DOHH2 (cell line): ENCODE measurements around the gene CACTIN.

Experiments used
- H3F3A ChIP-seq: fragments of 200-600 bp; sonication (generic), shearing (Covaris generic); 2 replicates; pipeline ENCODE4 v1.6.0; 2016; ENCODE audit warnings: antibody characterized with exemption, mild to moderate bottlenecking; ENCODE audit not compliant: control insufficient read depth, insufficient read depth
- H3K27ac ChIP-seq: fragments of 200-600 bp; sonication (generic); 2 replicates; pipeline ENCODE4 v1.5.1; 2014; ENCODE audit warnings: low read depth, mild to moderate bottlenecking, low read length, moderate library complexity
- H3K27me3 ChIP-seq: fragments of 200-600 bp; sonication (generic); 2 replicates; pipeline ENCODE4 v1.6.1; 2014; ENCODE audit warnings: mild to moderate bottlenecking, low read length, mixed read lengths; ENCODE audit not compliant: control insufficient read depth
- H3K36me3 ChIP-seq: fragments of 200-600 bp; sonication (generic); 2 replicates; pipeline ENCODE4 v1.6.1; 2014; ENCODE audit warnings: mild to moderate bottlenecking, low read length, moderate library complexity, mixed read lengths; ENCODE audit not compliant: control insufficient read depth
- H3K4me1 ChIP-seq: fragments of 200-600 bp; sonication (generic); 2 replicates; pipeline ENCODE4 v1.6.1; 2014; ENCODE audit warnings: mild to moderate bottlenecking, low read length, mixed read lengths; ENCODE audit not compliant: control insufficient read depth
- H3K4me2 ChIP-seq: fragments of 200-600 bp; sonication (generic); 2 replicates; pipeline ENCODE4 v1.6.0; 2014; ENCODE audit warnings: mild to moderate bottlenecking, low read length, moderate library complexity
- H3K4me3 ChIP-seq: fragments of 200-600 bp; sonication (generic); 2 replicates; pipeline ENCODE4 v1.5.1; 2014; ENCODE audit warnings: mild to moderate bottlenecking, low read length, mixed read lengths
- H3K79me2 ChIP-seq: fragments of 200-600 bp; sonication (generic); 2 replicates; pipeline ENCODE4 v1.6.1; 2014; ENCODE audit warnings: mild to moderate bottlenecking, low read length, mixed read lengths; ENCODE audit not compliant: control insufficient read depth
- H3K9me2 ChIP-seq: fragments of 200-600 bp; sonication (generic); replicated peaks from 2 replicates; pipeline ENCODE4 v1.6.1; 2014; ENCODE audit warnings: mild to moderate bottlenecking, low read length, mixed read lengths; ENCODE audit not compliant: control insufficient read depth
- H3K9me3 ChIP-seq: fragments of 200-600 bp; sonication (generic); 2 replicates; pipeline ENCODE4 v1.6.1; 2014; ENCODE audit warnings: antibody characterized with exemption, low read length, mixed read lengths; ENCODE audit not compliant: control insufficient read depth, insufficient read depth
- H4K20me1 ChIP-seq: fragments of 200-600 bp; sonication (generic); 2 replicates; pipeline ENCODE4 v1.6.0; 2014; ENCODE audit warnings: low read depth, mild to moderate bottlenecking, antibody characterized with exemption, low read length, moderate library complexity; ENCODE audit not compliant: control insufficient read depth, insufficient read depth
- EZH2phosphoT487 ChIP-seq: fragments of 200-600 bp; sonication (generic); IDR thresholded peaks from 2 replicates; pipeline ENCODE4 v1.6.1; 2017; ENCODE audit warnings: borderline replicate concordance, mild to moderate bottlenecking, antibody characterized with exemption, low read length, moderate library complexity, mixed read lengths
- TF ChIP-seq, protein P1 (sequence below): fragments of 200-600 bp; sonication (generic); IDR thresholded peaks from one replicate; pipeline ENCODE4 v1.5.1; 2014; ENCODE audit warnings: antibody characterized with exemption, mild to moderate bottlenecking, low read depth, low read length; ENCODE audit not compliant: poor library complexity, severe bottlenecking

CACTIN gene

DNA sequence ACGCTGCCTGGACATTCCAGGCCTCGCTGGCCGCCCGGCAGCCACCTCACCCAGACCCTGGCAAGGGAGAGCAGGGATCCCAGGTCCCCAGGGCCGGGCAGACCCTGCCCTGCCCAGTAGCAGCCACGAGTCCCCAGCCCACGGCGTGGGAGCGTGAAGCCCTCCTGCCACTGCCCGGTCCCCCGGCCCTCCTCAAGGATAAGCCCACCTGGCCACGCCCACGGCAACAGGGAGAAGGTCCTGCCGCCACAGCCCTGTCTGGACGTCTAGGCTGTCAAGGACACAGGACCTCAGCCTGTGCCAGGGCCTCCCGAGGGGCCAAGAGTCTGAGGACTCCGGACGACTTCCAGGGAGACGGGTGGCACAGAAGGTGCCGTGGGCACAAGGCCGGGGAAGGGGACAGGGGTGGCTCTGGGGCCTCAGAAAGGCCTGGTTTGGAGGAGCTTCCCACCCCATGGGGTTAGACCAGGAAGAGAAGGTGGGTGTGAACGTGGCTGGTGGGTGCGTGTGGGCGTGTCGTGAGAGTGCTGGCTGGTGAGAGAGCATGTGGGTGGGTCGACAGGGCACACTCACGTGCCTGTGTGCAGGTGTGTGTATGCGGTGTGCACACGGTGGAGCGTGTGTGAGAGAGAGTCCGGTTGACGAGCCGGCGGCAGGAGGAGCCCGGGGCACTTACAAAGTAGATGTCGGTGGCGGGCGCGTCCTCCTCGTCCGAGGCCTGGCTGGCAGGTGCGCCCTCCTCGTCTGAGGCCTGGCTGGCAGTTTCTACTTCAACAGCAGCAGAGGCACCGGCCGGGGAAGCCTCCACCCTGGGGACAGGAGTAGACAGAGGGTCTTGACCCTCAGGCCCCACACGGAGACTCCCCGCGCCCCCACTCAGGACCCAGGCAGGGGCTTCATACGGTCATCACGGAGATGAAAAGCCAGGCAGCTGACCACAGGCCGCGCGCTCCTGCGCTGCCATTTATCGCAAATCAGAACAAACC is 11.9 kb upstream of the CACTIN start:
- H3K4me3 ChIP-seq = no peak overlapping the region
- H3F3A ChIP-seq = no peaks in the 10 kb centered on the region
- no peak overlapping the region for H3K27ac ChIP-seq
- no peak for TF ChIP-seq EZH2phosphoT487
- TF ChIP-seq, protein P1, sequence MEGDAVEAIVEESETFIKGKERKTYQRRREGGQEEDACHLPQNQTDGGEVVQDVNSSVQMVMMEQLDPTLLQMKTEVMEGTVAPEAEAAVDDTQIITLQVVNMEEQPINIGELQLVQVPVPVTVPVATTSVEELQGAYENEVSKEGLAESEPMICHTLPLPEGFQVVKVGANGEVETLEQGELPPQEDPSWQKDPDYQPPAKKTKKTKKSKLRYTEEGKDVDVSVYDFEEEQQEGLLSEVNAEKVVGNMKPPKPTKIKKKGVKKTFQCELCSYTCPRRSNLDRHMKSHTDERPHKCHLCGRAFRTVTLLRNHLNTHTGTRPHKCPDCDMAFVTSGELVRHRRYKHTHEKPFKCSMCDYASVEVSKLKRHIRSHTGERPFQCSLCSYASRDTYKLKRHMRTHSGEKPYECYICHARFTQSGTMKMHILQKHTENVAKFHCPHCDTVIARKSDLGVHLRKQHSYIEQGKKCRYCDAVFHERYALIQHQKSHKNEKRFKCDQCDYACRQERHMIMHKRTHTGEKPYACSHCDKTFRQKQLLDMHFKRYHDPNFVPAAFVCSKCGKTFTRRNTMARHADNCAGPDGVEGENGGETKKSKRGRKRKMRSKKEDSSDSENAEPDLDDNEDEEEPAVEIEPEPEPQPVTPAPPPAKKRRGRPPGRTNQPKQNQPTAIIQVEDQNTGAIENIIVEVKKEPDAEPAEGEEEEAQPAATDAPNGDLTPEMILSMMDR = no peak
- no peak overlapping the region for H3K4me2 ChIP-seq
- no peaks in the 10 kb centered on the region for H3K9me2 ChIP-seq
- H3K4me1 ChIP-seq = no peaks in the 10 kb centered on the region
- H4K20me1 ChIP-seq = no peaks in the 10 kb centered on the region
- no peaks in the 10 kb centered on the region for H3K79me2 ChIP-seq
- no peaks in the 10 kb centered on the region for H3K9me3 ChIP-seq
- H3K36me3 ChIP-seq = no peaks in the 10 kb centered on the region
- no peaks in the 10 kb centered on the region for H3K27me3 ChIP-seq

DNA sequence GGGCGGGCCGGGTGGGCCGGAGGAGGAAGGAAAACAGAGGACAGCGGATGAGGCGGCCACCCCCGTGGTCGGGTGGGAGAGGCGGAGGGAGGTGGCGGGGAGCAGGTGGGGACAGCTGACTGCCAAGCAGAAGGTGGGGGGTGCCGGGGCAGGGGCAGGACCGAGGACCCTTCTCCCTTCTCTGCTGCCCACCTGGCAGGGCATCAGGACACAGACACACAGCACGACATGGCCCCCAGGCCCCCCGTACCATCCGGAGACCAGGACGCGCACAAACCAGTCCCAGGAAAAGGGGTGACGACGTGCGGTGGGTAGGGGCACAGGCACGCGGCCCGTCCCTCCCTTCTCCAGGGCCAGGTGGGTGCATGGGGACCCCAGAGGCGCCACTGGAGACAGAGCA is 11.0 kb upstream of the CACTIN start:
- Histone ChIP-seq H3K4me2 (no peak overlapping the region), H3F3A (no peaks in the 10 kb centered on the region), H3K27ac (no peak overlapping the region), H3K27me3 (no peaks in the 10 kb centered on the region), H3K4me1 (no peaks in the 10 kb centered on the region), H3K4me3 (no peak overlapping the region), H4K20me1 (no peaks in the 10 kb centered on the region), H3K9me2 (no peaks in the 10 kb centered on the region), H3K36me3 (no peaks in the 10 kb centered on the region), H3K9me3 (no peaks in the 10 kb centered on the region), H3K79me2 (no peaks in the 10 kb centered on the region)
- TF ChIP-seq EZH2phosphoT487 = no peak
- TF ChIP-seq, protein P1 = no peak

DNA sequence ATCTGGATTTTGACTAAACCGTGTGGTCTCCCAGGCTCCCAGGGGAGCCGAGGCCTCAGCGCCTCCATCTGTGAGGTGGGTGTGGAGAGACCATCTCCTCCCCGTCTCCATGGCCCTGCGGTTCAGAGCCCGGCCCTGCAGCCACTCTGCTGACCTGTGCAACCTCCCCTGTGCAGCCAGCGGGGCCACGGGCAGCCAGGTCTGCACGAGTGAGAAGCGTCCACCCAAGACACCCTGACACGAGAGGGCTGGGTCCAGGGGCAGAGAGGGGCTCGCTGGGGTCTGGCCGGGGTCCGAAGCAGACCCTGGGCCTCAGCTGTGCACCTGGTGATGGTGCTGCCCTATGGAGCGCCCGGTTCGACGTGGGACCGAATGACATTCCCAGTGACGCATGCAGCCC is 10.4 kb upstream of the CACTIN start:
- no peaks in the 10 kb centered on the region for H3F3A ChIP-seq

More for the DNA sequence above, 10.4 kb upstream of the CACTIN start:
- Histone ChIP-seq H3K4me2 (no peak overlapping the region), H3K4me1 (no peaks in the 10 kb centered on the region), H3K27ac (no peak overlapping the region), H3K36me3 (no peaks in the 10 kb centered on the region), H3K27me3 (no peaks in the 10 kb centered on the region), H3K9me2 (no peaks in the 10 kb centered on the region), H3K9me3 (no peaks in the 10 kb centered on the region), H3K4me3 (no peak overlapping the region), H3K79me2 (no peaks in the 10 kb centered on the region), H4K20me1 (no peaks in the 10 kb centered on the region)
- TF ChIP-seq EZH2phosphoT487 = no peak
- TF ChIP-seq, protein P1 = no peak
